ENCODE measurements around the gene DUSP1. TPM values are rescaled to one million over a fixed set of nuclear protein-coding genes. Genes with fewer than 3 reads are reported as not detected.
"Not testable (repeated sequence)": the region's sequence is repeated elsewhere in the genome, so short reads cannot be mapped to it uniquely, and the experiment has no call there.

DUSP1 gene
- polyA plus RNA-seq, 1 experiment: 432 TPM

DNA sequence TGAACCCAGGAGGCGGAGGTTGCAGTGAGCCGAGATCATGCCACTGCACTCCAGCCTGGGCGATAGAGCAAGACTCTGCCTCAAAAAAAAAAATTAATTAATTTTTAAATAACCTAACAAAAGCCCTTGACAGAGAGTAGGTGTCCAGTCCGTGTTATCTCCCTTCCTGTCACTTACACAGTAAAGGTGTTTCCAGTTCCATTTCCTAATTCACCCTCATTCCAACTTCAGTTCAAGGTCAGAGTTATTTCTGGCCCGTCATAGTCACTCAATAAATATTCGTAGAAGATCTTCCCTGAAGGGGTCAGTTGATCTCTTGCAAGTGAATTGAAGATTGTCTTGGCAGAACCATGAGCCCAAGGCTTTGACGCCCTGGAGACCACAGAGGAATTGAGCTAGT, 46.7 kb upstream of the DUSP1 start:
- ChIA-PET POLR2A (no interaction called here), CTCF (interaction anchor here (1.5 kb wide), 1 partner anchor 13 kb away, joined by 5 read pairs; no protein-coding TSS in a partner anchor)
- Histone ChIP-seq H3K27me3 (ENCODE audit: control insufficient read depth, insufficient read depth, low read length) (no peaks in the 10 kb centered on the region), H3K36me3 (ENCODE audit: control insufficient read depth, insufficient read depth, low read length) (no peaks in the 10 kb centered on the region), H3K4me3 (ENCODE audit: low read depth, low read length) (no peak overlapping the region)
- TF ChIP-seq, protein P1, sequence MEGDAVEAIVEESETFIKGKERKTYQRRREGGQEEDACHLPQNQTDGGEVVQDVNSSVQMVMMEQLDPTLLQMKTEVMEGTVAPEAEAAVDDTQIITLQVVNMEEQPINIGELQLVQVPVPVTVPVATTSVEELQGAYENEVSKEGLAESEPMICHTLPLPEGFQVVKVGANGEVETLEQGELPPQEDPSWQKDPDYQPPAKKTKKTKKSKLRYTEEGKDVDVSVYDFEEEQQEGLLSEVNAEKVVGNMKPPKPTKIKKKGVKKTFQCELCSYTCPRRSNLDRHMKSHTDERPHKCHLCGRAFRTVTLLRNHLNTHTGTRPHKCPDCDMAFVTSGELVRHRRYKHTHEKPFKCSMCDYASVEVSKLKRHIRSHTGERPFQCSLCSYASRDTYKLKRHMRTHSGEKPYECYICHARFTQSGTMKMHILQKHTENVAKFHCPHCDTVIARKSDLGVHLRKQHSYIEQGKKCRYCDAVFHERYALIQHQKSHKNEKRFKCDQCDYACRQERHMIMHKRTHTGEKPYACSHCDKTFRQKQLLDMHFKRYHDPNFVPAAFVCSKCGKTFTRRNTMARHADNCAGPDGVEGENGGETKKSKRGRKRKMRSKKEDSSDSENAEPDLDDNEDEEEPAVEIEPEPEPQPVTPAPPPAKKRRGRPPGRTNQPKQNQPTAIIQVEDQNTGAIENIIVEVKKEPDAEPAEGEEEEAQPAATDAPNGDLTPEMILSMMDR (IDR thresholded peaks at IDR 0.05; ENCODE audit: insufficient read depth, low read depth, low read length): no peak
- no peak for DNase-seq (ENCODE audit: low read depth)

DNA sequence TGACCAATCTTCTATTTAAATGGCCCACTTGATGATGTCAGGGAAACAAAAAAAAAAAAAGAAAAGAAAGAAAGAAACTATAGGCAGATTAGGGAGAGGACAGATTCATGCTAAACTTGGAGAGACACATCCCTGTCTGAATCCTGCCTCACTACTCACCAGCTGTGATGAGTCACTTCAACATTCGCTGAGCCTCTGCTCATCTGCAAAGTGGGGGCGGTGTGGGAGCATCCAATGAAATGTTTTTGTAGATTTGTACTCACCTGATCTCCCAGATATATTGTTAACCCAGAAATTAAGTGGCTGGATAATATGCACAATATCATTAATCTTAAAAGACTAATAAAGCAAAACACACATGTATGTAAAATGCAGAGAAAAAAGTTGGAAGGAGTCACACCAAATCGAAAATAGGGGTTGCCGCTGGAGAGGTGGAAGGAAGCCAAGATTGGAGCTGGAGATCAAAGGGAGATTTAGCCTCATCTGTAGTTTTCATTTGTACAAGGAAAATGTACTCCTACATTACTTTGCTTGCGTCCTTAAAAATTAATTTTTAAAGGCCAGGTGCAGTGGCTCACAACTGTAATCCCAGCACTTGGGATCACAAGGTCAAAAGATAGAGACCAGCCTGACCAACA, 46.0 kb upstream of the DUSP1 start:
- POLR2A ChIA-PET: no interaction called here
- Histone ChIP-seq H3K27me3 (ENCODE audit: control insufficient read depth, insufficient read depth, low read length) (no peaks in the 10 kb centered on the region), H3K36me3 (ENCODE audit: control insufficient read depth, insufficient read depth, low read length) (no peaks in the 10 kb centered on the region), H3K4me3 (ENCODE audit: low read depth, low read length) (no peak overlapping the region)
- CTCF ChIA-PET: interaction anchor here (1.5 kb wide), 1 partner anchor 13 kb away, joined by 5 read pairs; no protein-coding TSS in a partner anchor
- peak; percentile 29 for DNase-seq (ENCODE audit: low read depth)
- TF ChIP-seq, protein P1 (IDR thresholded peaks at IDR 0.05; ENCODE audit: insufficient read depth, low read depth, low read length): no peak

DNA sequence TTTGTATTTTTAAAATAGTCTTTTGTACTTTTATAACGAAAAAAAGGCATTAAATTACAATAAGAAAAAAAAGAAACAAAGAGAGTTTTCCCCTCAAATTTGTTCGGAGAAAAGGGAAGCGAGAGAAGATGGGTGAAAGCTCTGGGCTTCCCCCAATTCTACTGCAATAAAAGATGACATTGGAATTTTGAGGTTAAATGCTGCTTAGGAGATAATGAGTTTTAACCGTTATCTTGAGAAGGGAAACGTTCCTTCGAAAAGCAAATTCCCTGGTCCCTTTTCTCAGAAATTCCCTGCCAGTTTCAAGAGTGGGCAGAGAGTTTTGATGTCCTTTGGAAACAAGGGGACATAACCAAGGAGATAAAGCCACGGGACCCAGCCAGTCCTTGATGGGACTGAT, 44.6 kb upstream of the DUSP1 start:
- TF ChIP-seq, protein P1 (IDR thresholded peaks at IDR 0.05; ENCODE audit: insufficient read depth, low read depth, low read length): no peak
- ChIA-PET CTCF (interaction anchor here (0.7 kb wide), 1 partner anchor 10 kb away, joined by 5 read pairs; no protein-coding TSS in a partner anchor), POLR2A (no interaction called here)
- no peaks in the 10 kb centered on the region for H3K36me3 ChIP-seq (ENCODE audit: control insufficient read depth, insufficient read depth, low read length)
- H3K4me3 ChIP-seq (ENCODE audit: low read depth, low read length): no peak overlapping the region
- DNase-seq (ENCODE audit: low read depth): no peak
- H3K27me3 ChIP-seq (ENCODE audit: control insufficient read depth, insufficient read depth, low read length): no peaks in the 10 kb centered on the region

DNA sequence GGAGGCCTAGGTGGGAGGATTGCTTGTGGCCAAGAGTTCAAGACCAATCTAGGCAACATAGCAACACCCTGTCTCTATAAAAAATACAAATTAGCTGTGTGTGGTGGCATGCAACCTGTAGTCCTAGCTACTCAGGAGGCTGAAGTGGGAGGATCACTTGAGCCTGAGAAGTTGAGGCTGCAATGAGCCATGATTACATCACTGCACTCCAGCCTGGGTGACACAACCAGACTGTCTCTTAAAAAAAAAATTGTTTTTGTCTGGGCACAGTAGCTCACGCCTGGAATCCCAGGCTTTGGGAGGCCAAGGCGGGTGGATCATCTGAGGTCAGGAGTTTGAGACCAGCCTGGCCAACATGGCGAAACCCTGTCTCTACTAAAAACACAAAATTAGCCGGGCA, 40.0 kb upstream of the DUSP1 start:
- POLR2A ChIA-PET; H3K36me3 ChIP-seq (ENCODE audit: control insufficient read depth, insufficient read depth, low read length); H3K4me3 ChIP-seq (ENCODE audit: low read depth, low read length); DNase-seq (ENCODE audit: low read depth); H3K27me3 ChIP-seq (ENCODE audit: control insufficient read depth, insufficient read depth, low read length): not testable (repeated sequence)
- CTCF ChIA-PET: interaction anchor here (0.8 kb wide), 1 partner anchor 94 kb away, joined by 3 read pairs; no protein-coding TSS in a partner anchor

DNA sequence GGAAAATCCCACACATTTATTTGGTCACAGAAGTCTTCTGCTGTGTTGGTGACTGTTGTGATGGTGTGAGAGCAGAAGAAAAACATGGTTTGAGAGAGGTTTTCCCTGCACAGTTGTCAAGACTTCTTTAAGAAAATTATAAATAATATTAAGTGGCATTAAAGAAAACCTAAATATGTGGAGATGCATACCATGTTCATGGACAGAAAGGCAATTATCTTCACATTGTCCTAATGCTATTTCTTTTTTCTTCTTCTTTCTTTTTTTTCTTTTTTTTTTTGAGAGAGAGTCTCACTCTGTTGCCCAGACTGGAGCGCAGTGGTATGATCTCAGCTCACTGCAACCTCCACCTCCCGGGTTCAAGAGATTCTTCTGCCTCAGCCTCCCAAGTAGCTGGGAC, 38.8 kb upstream of the DUSP1 start:
- no peak for DNase-seq (ENCODE audit: low read depth)
- POLR2A ChIA-PET: interaction anchor here (0.6 kb wide), 1 partner anchor 62 kb away, joined by 3 read pairs; no protein-coding TSS in a partner anchor
- TF ChIP-seq, protein P1 (IDR thresholded peaks at IDR 0.05; ENCODE audit: insufficient read depth, low read depth, low read length): no peak

More for the DNA sequence above, 38.8 kb upstream of the DUSP1 start:
- no peaks in the 10 kb centered on the region for H3K36me3 ChIP-seq (ENCODE audit: control insufficient read depth, insufficient read depth, low read length)
- no peaks in the 10 kb centered on the region for H3K27me3 ChIP-seq (ENCODE audit: control insufficient read depth, insufficient read depth, low read length)
- no peak overlapping the region for H3K4me3 ChIP-seq (ENCODE audit: low read depth, low read length)
- CTCF ChIA-PET: no interaction called here
